Colonic mucosa (tissue), 4 donors: ENCODE data around the gene LDAF1. TPM values are rescaled to one million over a fixed set of nuclear protein-coding genes. Genes with fewer than 3 reads are reported as not detected.
A peak's percentile ranks its signal among the peaks of the same experiment; 100 is the strongest.

Experiments
- DNase-seq: peaks from one replicate; pipeline ENCODE4 v3.0.0-alpha.2; 2020
- H3K27ac ChIP-seq: fragments of 200-600 bp; one replicate; pipeline ENCODE4 v1.8.0; 2021
- H3K27me3 ChIP-seq: fragments of 200-600 bp; one replicate; pipeline ENCODE4 v1.8.0; 2021
- H3K36me3 ChIP-seq: fragments of 200-600 bp; one replicate; pipeline ENCODE4 v1.8.0; 2021
- H3K4me1 ChIP-seq: fragments of 200-600 bp; one replicate; pipeline ENCODE4 v1.8.0; 2021; ENCODE audit warnings: mild to moderate bottlenecking
- H3K4me3 ChIP-seq: fragments of 200-600 bp; one replicate; pipeline ENCODE4 v1.8.0; 2021
- H3K9ac ChIP-seq, 2 donors: one replicate each; pipeline ENCODE4 v1.7.0; 2013; ENCODE audit warnings: control low read depth in 2 of 2, low read depth in 2 of 2, low read length in 2 of 2
- H3K9me3 ChIP-seq: fragments of 200-600 bp; one replicate; pipeline ENCODE4 v1.8.0; 2021
- CTCF ChIP-seq: fragments of 200-600 bp; IDR thresholded peaks from one replicate; pipeline ENCODE4 v1.8.0; 2022; ENCODE audit warnings: antibody characterized with exemption, mild to moderate bottlenecking
- intact Hi-C: fragments of 100-400 bp; cut with DNase I; formaldehyde crosslinking; loops from one replicate; pipeline ENCODE4 v1.14.1; 2022
- total RNA-seq, 2 donors: library from RNA; stranded (reverse); fragmentation: NEBNext Ultra II Directional in 1 of 2; extraction: Animal tissue kit (Norgen Biotek cat#: 25700) in 1 of 2; gene quantifications; one replicate each; pipeline ENCODE4 v1.2.1, GENCODE V29; 2021
- donor health status: healthy.
- donor health status: DM: no; HTN: no; CAD: no.
- donor health status: DM: no; HTN: no; CAD: no.

The LDAF1 gene
- total RNA-seq, 2 donors from 2014 or later = 25.6 to 58.2 TPM

- intact Hi-C loops = no loop called here
- Histone ChIP-seq H3K4me1 (no peaks in the 10 kb centered on the region), H3K27me3 (no peaks in the 10 kb centered on the region), H3K36me3 (no peaks in the 10 kb centered on the region), H3K9me3 (no peaks in the 10 kb centered on the region), H3K9ac (peak overlapping the region in 1 of 2 donors; percentile 28), H3K4me3 (no peak overlapping the region), H3K27ac (peak overlapping the region; percentile 69)
- peak; percentile 49 for DNase-seq
- TF ChIP-seq CTCF = no peak
Observed at GRCh38 chr16:21222495-21223337, 64.2 kb downstream of the LDAF1 start.

- no peaks in the 10 kb centered on the region for H3K4me1 ChIP-seq
- H3K9me3 ChIP-seq = no peaks in the 10 kb centered on the region
- no peaks in the 10 kb centered on the region for H3K36me3 ChIP-seq
- peak; percentile 37 for DNase-seq
- no peak overlapping the region for H3K9ac ChIP-seq
- no peaks in the 10 kb centered on the region for H3K27me3 ChIP-seq
- no peak overlapping the region for H3K4me3 ChIP-seq
- intact Hi-C loops = no loop called here
- no peak overlapping the region for H3K27ac ChIP-seq
- TF ChIP-seq CTCF = no peak
Observed at GRCh38 chr16:21223787-21224186, 65.3 kb downstream of the LDAF1 start.

GRCh38 chr16:21224800-21225199 lies 66.3 kb downstream of the LDAF1 start:
- Histone ChIP-seq H3K9me3 (no peaks in the 10 kb centered on the region), H3K9ac (no peak overlapping the region), H3K27me3 (no peaks in the 10 kb centered on the region), H3K36me3 (no peaks in the 10 kb centered on the region), H3K4me1 (no peaks in the 10 kb centered on the region), H3K4me3 (no peak overlapping the region), H3K27ac (no peak overlapping the region)
- TF ChIP-seq CTCF = no peak
- intact Hi-C loops = no loop called here
- DNase-seq = no peak

- Histone ChIP-seq H3K9ac (no peak overlapping the region), H3K27ac (no peak overlapping the region), H3K4me1 (no peaks in the 10 kb centered on the region), H3K36me3 (no peaks in the 10 kb centered on the region), H3K4me3 (no peak overlapping the region), H3K9me3 (no peaks in the 10 kb centered on the region), H3K27me3 (no peaks in the 10 kb centered on the region)
- no peak for TF ChIP-seq CTCF
- no peak for DNase-seq
- intact Hi-C loops = no loop called here
Observed at GRCh38 chr16:21226749-21227148, 68.3 kb downstream of the LDAF1 start.

GRCh38 chr16:21227866-21228265 lies 69.4 kb downstream of the LDAF1 start:
- intact Hi-C loops = no loop called here
- Histone ChIP-seq H3K9ac (no peak overlapping the region), H3K4me1 (no peaks in the 10 kb centered on the region), H3K27me3 (no peaks in the 10 kb centered on the region), H3K4me3 (no peak overlapping the region), H3K9me3 (no peaks in the 10 kb centered on the region), H3K27ac (no peak overlapping the region), H3K36me3 (no peaks in the 10 kb centered on the region)
- no peak for TF ChIP-seq CTCF
- no peak for DNase-seq
